Measurements from ENCODE around the gene DYNC1LI2.

DNA sequence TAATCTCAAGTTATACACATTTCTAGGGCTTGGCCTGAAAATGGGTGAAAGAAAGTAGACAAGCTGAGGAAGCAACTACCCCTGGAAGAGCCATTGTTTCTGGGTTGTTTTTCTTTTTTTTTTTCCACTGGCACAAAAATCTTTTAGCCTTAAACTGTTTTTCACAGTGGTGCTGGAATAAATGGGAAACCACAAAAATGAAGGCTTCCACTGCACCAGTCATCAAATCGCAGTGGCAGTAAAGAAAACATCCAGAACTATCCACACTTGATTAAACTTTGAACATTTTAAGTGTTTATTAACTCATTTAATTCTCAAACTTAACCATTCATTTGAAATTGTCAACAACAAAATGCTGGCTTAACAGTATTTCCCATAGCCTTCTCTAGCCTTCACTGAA lies 69.1 kb downstream of the DYNC1LI2 start:
- no peak for TF ChIP-seq POLR2A (IDR thresholded peaks at IDR 0.05)
- TF ChIP-seq, protein P1, sequence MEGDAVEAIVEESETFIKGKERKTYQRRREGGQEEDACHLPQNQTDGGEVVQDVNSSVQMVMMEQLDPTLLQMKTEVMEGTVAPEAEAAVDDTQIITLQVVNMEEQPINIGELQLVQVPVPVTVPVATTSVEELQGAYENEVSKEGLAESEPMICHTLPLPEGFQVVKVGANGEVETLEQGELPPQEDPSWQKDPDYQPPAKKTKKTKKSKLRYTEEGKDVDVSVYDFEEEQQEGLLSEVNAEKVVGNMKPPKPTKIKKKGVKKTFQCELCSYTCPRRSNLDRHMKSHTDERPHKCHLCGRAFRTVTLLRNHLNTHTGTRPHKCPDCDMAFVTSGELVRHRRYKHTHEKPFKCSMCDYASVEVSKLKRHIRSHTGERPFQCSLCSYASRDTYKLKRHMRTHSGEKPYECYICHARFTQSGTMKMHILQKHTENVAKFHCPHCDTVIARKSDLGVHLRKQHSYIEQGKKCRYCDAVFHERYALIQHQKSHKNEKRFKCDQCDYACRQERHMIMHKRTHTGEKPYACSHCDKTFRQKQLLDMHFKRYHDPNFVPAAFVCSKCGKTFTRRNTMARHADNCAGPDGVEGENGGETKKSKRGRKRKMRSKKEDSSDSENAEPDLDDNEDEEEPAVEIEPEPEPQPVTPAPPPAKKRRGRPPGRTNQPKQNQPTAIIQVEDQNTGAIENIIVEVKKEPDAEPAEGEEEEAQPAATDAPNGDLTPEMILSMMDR (IDR thresholded peaks at IDR 0.05): no peak
- TF ChIP-seq POLR2AphosphoS5 (IDR thresholded peaks at IDR 0.05; ENCODE audit: insufficient read depth in 1 of 2, low read depth in 1 of 2): no peak

Measured in vagina (tissue), 2 donors.